ENCODE measurements around the gene ZNF530.

Gene ZNF530

GRCh38 chr19:57613941-57614743 lies 14.5 kb downstream of the ZNF530 start, which contains the start of gene ZNF134:
Gene ZNF134, plus strand, starts transcription at chr19:57614242. Its CDS starts 5,227 bp downstream, at chr19:57619469.
- TF ChIP-seq CTCF (IDR thresholded peaks at IDR 0.05) (no peak), ZFX (IDR thresholded peaks at IDR 0.05; ENCODE audit: borderline replicate concordance) (no peak)
- peak within 1 kb of the TSS; percentile 69 for H3K27ac ChIP-seq

GRCh38 chr19:57615346-57615745 lies 15.7 kb downstream of the ZNF530 start:
- TF ChIP-seq CTCF (IDR thresholded peaks at IDR 0.05) = no peak
- TF ChIP-seq ZFX (IDR thresholded peaks at IDR 0.05; ENCODE audit: borderline replicate concordance) = no peak
- H3K27ac ChIP-seq = no peak overlapping the region

DNA sequence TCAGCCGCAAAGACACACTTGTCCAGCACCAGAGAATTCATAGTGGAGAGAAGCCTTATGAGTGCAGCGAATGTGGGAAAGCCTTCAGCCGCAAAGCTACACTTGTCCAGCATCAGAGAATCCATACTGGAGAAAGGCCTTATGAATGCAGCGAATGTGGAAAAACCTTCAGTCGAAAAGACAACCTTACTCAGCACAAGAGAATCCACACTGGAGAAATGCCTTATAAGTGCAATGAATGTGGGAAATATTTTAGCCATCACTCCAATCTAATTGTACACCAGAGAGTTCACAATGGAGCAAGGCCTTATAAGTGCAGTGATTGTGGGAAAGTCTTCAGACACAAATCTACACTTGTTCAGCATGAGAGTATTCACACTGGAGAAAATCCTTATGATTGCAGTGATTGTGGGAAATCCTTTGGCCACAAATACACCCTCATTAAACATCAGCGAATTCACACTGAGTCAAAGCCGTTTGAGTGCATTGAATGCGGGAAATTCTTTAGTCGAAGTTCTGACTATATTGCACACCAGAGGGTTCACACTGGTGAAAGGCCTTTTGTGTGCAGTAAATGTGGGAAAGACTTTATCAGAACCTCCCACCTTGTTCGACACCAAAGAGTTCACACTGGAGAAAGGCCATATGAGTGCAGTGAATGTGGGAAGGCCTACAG lies 21.1 kb downstream of the ZNF530 start:
- no peak for TF ChIP-seq ZFX (IDR thresholded peaks at IDR 0.05; ENCODE audit: borderline replicate concordance)
- no peak for TF ChIP-seq CTCF (IDR thresholded peaks at IDR 0.05)
- no peak overlapping the region for H3K27ac ChIP-seq

DNA sequence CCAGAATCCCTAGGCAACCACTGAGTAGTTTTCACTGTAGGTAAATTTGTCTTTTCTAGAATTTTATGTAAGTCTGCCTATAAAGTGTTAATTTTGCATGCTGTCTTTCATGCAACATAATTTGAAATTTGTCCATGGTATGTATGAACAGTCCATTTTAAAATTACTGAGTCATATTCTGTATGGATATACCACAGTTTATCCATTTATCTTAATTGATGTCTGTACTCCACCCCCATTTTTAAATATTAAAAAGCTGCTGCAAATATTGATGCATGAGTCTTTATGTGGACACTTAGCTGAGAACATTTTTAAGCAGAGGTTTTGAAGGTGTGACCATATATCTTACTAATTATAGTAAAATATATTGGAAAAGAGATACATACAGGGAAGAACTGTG lies 23.4 kb downstream of the ZNF530 start:
- TF ChIP-seq ZFX (IDR thresholded peaks at IDR 0.05; ENCODE audit: borderline replicate concordance) = no peak
- no peak for TF ChIP-seq CTCF (IDR thresholded peaks at IDR 0.05)

GRCh38 chr19:57632987-57633831 lies 33.5 kb downstream of the ZNF530 start, which contains the start of gene ZNF211:
Gene ZNF211, plus strand, starts transcription at chr19:57633168. Its CDS starts 179 bp downstream, at chr19:57633347.
- 0 out of 2 replicates have a peak, but pooled peaks have one; percentile 2 for TF ChIP-seq CTCF (IDR thresholded peaks at IDR 0.05)
- no peak for TF ChIP-seq ZFX (IDR thresholded peaks at IDR 0.05; ENCODE audit: borderline replicate concordance)
- H3K27ac ChIP-seq = no peak within 1 kb of the TSS; the same call in 1 of the 2 replicates

More for the DNA sequence above, 23.4 kb downstream of the ZNF530 start:
- H3K27ac ChIP-seq = no peak overlapping the region

DNA sequence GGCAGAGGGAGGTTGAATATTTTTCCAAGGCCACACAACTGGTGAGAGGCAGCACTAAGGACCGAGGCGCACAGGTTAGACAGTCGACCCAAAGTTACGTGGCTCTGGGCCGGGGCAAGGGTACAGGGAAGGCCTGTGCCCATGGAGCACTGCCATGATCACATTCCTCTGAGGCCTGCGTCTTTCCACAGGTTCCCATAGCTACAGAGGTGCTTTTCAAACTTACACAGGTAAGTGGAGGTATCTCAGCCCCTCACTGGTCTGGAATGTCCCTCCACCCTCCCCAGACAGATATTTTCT lies 34.1 kb downstream of the ZNF530 start:
- no peak overlapping the region for H3K27ac ChIP-seq

More for the DNA sequence above, 34.1 kb downstream of the ZNF530 start:
- TF ChIP-seq CTCF (IDR thresholded peaks at IDR 0.05) = no peak
- no peak for TF ChIP-seq ZFX (IDR thresholded peaks at IDR 0.05; ENCODE audit: borderline replicate concordance)
